GM12878 (cell line): Measurements from ENCODE around the gene ZBED4. TPM values are rescaled to one million over a fixed set of nuclear protein-coding genes. Genes with fewer than 3 reads are reported as not detected.

ENCODE experiments used
- ATAC-seq: fragments of 200-7000 bp; cut with Tn5 transposase; 3 replicates; pipeline ENCODE4 v1.9.1; 2020; ENCODE audit warnings: mild to moderate bottlenecking, moderate library complexity
- BruUV-seq: library from RNA; stranded (reverse); fragments of 400-500 nt; replicated peaks from 2 replicates; lab custom pipeline; 2021; lab: Mats Ljungman, UMichigan
- CTCF ChIA-PET: fragments of 300-600 bp; sonication (Branson Sonifier 250); formaldehyde crosslinking; extraction: SDS; loops from one replicate; lab custom pipeline; 2021; ENCODE audit warnings: inconsistent platforms; lab: Yijun Ruan, JAX
- POLR2A ChIA-PET: fragments of 350-600 bp; formaldehyde crosslinking; extraction: SDS; loops from one replicate; lab custom pipeline; 2021; ENCODE audit warnings: inconsistent platforms; lab: Charles Lee
- RAD21 ChIA-PET: fragments of 300-600 bp; sonication (Branson Sonifier 250); formaldehyde crosslinking; loops from one replicate; lab custom pipeline; 2023; ENCODE audit warnings: antibody characterized with exemption; ENCODE audit not compliant: unreplicated experiment; lab: Charles Lee
- SMC1A ChIA-PET: fragments of 300-600 bp; sonication (Branson Sonifier 250); formaldehyde crosslinking; loops from one replicate; lab custom pipeline; 2023; ENCODE audit not compliant: unreplicated experiment, uncharacterized antibody; lab: Charles Lee
- DNase-seq: peaks from one replicate; pipeline ENCODE4 v3.0.0-alpha.2; 2011; ENCODE audit warnings: low read depth, low spot score
- FAIRE-seq: peaks from 3 replicates; lab custom pipeline; 2011; peaks lifted over from hg19 to GRCh38; lab: Jason Lieb, UNC
- H2AFZ ChIP-seq: 2 replicates; pipeline ENCODE4 v1.6.0; 2011; ENCODE audit warnings: low read depth, low read length, control low read depth; ENCODE audit not compliant: control insufficient read depth
- H3K27ac ChIP-seq: 2 replicates; pipeline ENCODE4 v1.5.1; 2011; ENCODE audit warnings: control low read depth; ENCODE audit not compliant: control insufficient read depth, insufficient read depth
- H3K27me3 ChIP-seq, 2 experiments: replicated peaks in 1 of 2; 2 replicates each; pipeline versions ENCODE4 v1.6.0 to v1.6.1; 2011; ENCODE audit warnings: low read length in 1 of 2; ENCODE audit not compliant: control insufficient read depth in 2 of 2, insufficient read depth in 2 of 2
- H3K36me3 ChIP-seq, 2 experiments: 2 replicates each; pipeline ENCODE4 v1.5.1; 2011; ENCODE audit warnings: low read length in 1 of 2; ENCODE audit not compliant: control insufficient read depth in 2 of 2, insufficient read depth in 2 of 2
- H3K4me1 ChIP-seq: 2 replicates; pipeline ENCODE4 v1.6.1; 2011; ENCODE audit warnings: mild to moderate bottlenecking, low read length, moderate library complexity, mixed read lengths; ENCODE audit not compliant: control insufficient read depth, insufficient read depth
- H3K4me2 ChIP-seq: 2 replicates; pipeline ENCODE4 v1.6.0; 2011; ENCODE audit warnings: control low read depth; ENCODE audit not compliant: control insufficient read depth, insufficient read depth
- H3K4me3 ChIP-seq: fragments of 200-600 bp; sonication (generic); 2 replicates; pipeline ENCODE4 v1.5.1; 2016
- H3K79me2 ChIP-seq: 2 replicates; pipeline ENCODE4 v1.6.0; 2011; ENCODE audit warnings: low read length; ENCODE audit not compliant: control insufficient read depth, insufficient read depth
- H3K9ac ChIP-seq: 2 replicates; pipeline ENCODE4 v1.8.0; 2011; ENCODE audit warnings: low read length, control low read depth, mixed read lengths; ENCODE audit not compliant: control insufficient read depth, insufficient read depth
- H3K9me3 ChIP-seq: replicated peaks from 3 replicates; pipeline ENCODE4 v1.5.1; 2011; ENCODE audit warnings: mild to moderate bottlenecking, low read length; ENCODE audit not compliant: control insufficient read depth, insufficient read depth
- H4K20me1 ChIP-seq: 2 replicates; pipeline ENCODE4 v1.6.0; 2011; ENCODE audit not compliant: control insufficient read depth, insufficient read depth
- BCL11A ChIP-seq: IDR thresholded peaks from 2 replicates; pipeline ENCODE4 v1.6.1; 2011; ENCODE audit warnings: low read depth, low read length
- CHD4 ChIP-seq: fragments of 200-600 bp; sonication (generic); IDR thresholded peaks from 2 replicates; pipeline ENCODE4 v1.6.1; 2016; ENCODE audit warnings: mild to moderate bottlenecking
- CREB1 ChIP-seq: IDR thresholded peaks from 2 replicates; pipeline ENCODE4 v1.6.1; 2012; ENCODE audit warnings: low read depth, mild to moderate bottlenecking, inconsistent platforms
- ETV6 ChIP-seq, 2 experiments: fragments of 450-650 bp in 1 of 2; IDR thresholded peaks in 1 of 2; conservative IDR thresholded peaks in 1 of 2; 2 replicates each; pipeline ENCODE4 v1.6.1; 2014; ENCODE audit warnings: antibody characterized with exemption in 1 of 2, borderline replicate concordance in 1 of 2, low read depth in 1 of 2, mild to moderate bottlenecking in 1 of 2, moderate library complexity in 1 of 2
- FOXK2 ChIP-seq: fragments of 450-650 bp; IDR thresholded peaks from 2 replicates; pipeline ENCODE4 v1.6.1; 2017; ENCODE audit warnings: mild to moderate bottlenecking, moderate library complexity
- GABPA ChIP-seq: IDR thresholded peaks from 2 replicates; pipeline ENCODE4 v1.6.1; 2014; ENCODE audit warnings: antibody characterized with exemption, low read depth, mild to moderate bottlenecking, inconsistent platforms
- HCFC1 ChIP-seq: fragments of 150-350 bp; IDR thresholded peaks from 2 replicates; pipeline ENCODE4 v1.6.1; 2014; ENCODE audit warnings: low read length
- KDM1A ChIP-seq: fragments of 200-600 bp; sonication (generic); IDR thresholded peaks from 2 replicates; pipeline ENCODE4 v1.6.1; 2016; ENCODE audit warnings: borderline replicate concordance
- KLF5 ChIP-seq: fragments of 450-650 bp; IDR thresholded peaks from 2 replicates; pipeline ENCODE4 v1.6.1; 2014; ENCODE audit warnings: mild to moderate bottlenecking; ENCODE audit not compliant: partially characterized antibody
- MYB ChIP-seq: fragments of 150-350 bp; IDR thresholded peaks from 2 replicates; pipeline ENCODE4 v1.6.1; 2014; ENCODE audit warnings: mild to moderate bottlenecking, low read depth, low read length, borderline replicate concordance
- NRF1 ChIP-seq: conservative IDR thresholded peaks from 2 replicates; pipeline ENCODE4 v1.6.1; 2011; ENCODE audit warnings: mild to moderate bottlenecking, low read depth, low read length, improper control_type of control experiment
- RAD51 ChIP-seq: fragments of 450-650 bp; IDR thresholded peaks from 2 replicates; pipeline ENCODE4 v1.6.1; 2016; ENCODE audit warnings: moderate library complexity, mild to moderate bottlenecking, inconsistent platforms
- RUNX3 ChIP-seq: IDR thresholded peaks from 2 replicates; pipeline ENCODE4 v1.6.1; 2012; ENCODE audit warnings: low read length, inconsistent platforms
- SMAD1 ChIP-seq: fragments of 450-650 bp; IDR thresholded peaks from 2 replicates; pipeline ENCODE4 v1.6.1; 2018; ENCODE audit warnings: mild to moderate bottlenecking, low read depth; ENCODE audit not compliant: partially characterized antibody
- TARDBP ChIP-seq: IDR thresholded peaks from 2 replicates; pipeline ENCODE4 v1.6.1; 2016; ENCODE audit warnings: borderline replicate concordance
- TCF12 ChIP-seq: IDR thresholded peaks from 2 replicates; pipeline ENCODE4 v1.6.1; 2011; ENCODE audit warnings: low read depth, mild to moderate bottlenecking, low read length
- YY1 ChIP-seq: IDR thresholded peaks from 2 replicates; pipeline ENCODE4 v1.6.1; 2011; ENCODE audit warnings: low read depth, mild to moderate bottlenecking, low read length
- ZNF207 ChIP-seq: fragments of 450-650 bp; IDR thresholded peaks from 2 replicates; pipeline ENCODE4 v1.6.1; 2014; ENCODE audit warnings: antibody characterized with exemption, mild to moderate bottlenecking, borderline replicate concordance
- ZNF622 ChIP-seq: fragments of 450-650 bp; IDR thresholded peaks from 2 replicates; pipeline ENCODE4 v1.6.1; 2017; ENCODE audit warnings: mild to moderate bottlenecking, inconsistent platforms
- ZSCAN29 ChIP-seq: fragments of 450-650 bp; IDR thresholded peaks from 2 replicates; pipeline ENCODE4 v1.6.1; 2017; ENCODE audit warnings: mild to moderate bottlenecking, moderate library complexity
- WGBS: methylation state at CpG from one replicate; pipeline ENCODE4 v1.1.6; 2016; ENCODE audit warnings: low lambda C conversion rate; ENCODE audit not compliant: insufficient replicate concordance, insufficient coverage; ENCODE audit errors: missing lambda C conversion rate; 5-methylcytosine and 5-hydroxymethylcytosine counted together
- in situ Hi-C: fragments of 300-500 bp; cut with MboI; formaldehyde crosslinking; loops from 9 replicates; pipeline ENCODE4 v1.14.3; 2018; ENCODE audit warnings: mixed read lengths
- intact Hi-C: fragments of 100-400 bp; cut with micrococcal nuclease; formaldehyde crosslinking; loops from one replicate; pipeline ENCODE4 v1.14.2; 2022; ENCODE audit not compliant: unreplicated experiment
- polyA plus RNA-seq, 11 experiments: library from polyadenylated mRNA; depleted of rRNA in 4 of 11; unstranded in 6 of 11; stranded (reverse) in 5 of 11; fragments of >200 nt; fragmentation: Nextera tagmentation in 4 of 11; fragmentation: Illumina TruSeq in 1 of 11; extraction: Ambion mirVana in 4 of 11; extraction: Trizol in 1 of 11; gene quantifications; 1 replicate in 1 of 11; 2 replicates in 10 of 11; pipeline versions ENCODE4 v1.2.1 to v1.2.3, GENCODE V29; 2011 to 2016; ENCODE audit warnings: inconsistent platforms in 2 of 11, missing spikeins in 2 of 11, low read depth in 1 of 11
- total RNA-seq, 4 experiments: library from RNA; depleted of rRNA in 3 of 4; stranded (reverse); fragments of >200 nt in 3 of 4; fragmentation: Illumina TruSeq in 1 of 4; extraction: Trizol in 1 of 4; gene quantifications; 2 replicates each; pipeline versions ENCODE4 v1.2.1 to v1.2.3, GENCODE V29; 2013 to 2021
- TF ChIP-seq, protein P1 (sequence below): IDR thresholded peaks from 2 replicates; pipeline ENCODE4 v1.6.1; 2012; ENCODE audit warnings: low read depth, low read length, improper control_type of control experiment
- TF ChIP-seq, protein P2 (sequence below): IDR thresholded peaks from 2 replicates; pipeline ENCODE4 v1.6.1; 2012; ENCODE audit warnings: low read depth, low read length, improper control_type of control experiment

Gene ZBED4
- total and polyA plus RNA-seq, 10 of the 15 experiments (the other 5 are each of a cell fraction or from before 2014, with no cell fraction given), result 2.3 to 21.6 (median 12.8) TPM

DNA sequence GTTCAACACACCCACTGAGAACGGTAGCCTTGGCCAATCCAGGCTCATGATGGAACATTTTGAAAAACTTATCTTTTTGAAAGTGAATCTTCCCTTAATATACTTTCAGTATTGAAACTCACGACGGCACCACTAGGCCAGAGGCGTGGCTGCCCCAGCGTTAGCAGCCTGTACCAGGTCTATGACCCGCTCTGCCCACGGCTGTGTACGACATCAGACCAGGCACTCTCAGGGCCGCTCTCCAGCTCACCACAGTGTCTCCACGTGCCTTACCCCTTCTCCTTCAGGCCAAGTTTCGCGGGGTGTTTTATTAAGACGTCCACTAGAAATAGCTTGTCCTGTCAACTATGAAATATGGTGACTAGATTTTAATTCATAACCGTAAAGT lies 33.4 kb downstream of the ZBED4 start (continued):
- TF ChIP-seq, protein P1, sequence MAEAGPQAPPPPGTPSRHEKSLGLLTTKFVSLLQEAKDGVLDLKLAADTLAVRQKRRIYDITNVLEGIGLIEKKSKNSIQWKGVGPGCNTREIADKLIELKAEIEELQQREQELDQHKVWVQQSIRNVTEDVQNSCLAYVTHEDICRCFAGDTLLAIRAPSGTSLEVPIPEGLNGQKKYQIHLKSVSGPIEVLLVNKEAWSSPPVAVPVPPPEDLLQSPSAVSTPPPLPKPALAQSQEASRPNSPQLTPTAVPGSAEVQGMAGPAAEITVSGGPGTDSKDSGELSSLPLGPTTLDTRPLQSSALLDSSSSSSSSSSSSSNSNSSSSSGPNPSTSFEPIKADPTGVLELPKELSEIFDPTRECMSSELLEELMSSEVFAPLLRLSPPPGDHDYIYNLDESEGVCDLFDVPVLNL, result no peak
- TF ChIP-seq ZNF622 (no peak), CREB1 (no peak)

DNA sequence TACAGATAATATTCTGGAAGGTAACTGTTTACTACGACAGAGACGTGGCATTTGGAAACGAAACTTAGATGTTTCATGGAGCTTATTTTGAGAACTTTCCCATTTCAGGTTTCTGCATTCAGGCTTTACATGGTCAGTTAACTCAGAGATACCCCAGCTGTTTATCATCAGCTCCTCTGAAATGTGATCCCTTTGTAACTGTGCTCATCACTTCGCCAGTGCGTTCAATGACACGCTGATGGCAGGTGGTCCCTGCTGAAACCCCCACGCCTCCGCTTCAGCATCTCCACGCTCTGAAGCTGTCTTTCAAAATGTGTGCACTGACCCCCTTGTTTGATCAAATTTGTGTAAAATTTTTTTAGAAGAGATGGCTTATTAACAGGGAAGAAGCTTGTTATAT lies 34.1 kb downstream of the ZBED4 start:
- TF ChIP-seq ZSCAN29 (no peak), CHD4 (no peak), HCFC1 (no peak), ZNF207 (no peak), ZNF622 (no peak), BCL11A (no peak), ETV6 (conservative IDR thresholded peaks at IDR 0.05 in 1 of 2, IDR thresholded peaks at IDR 0.05 in 1 of 2; ENCODE audit: borderline replicate concordance in 1 of 2, low read depth in 1 of 2) (no peak), NRF1 (no peak), FOXK2 (no peak), TARDBP (no peak), GABPA (no peak), RUNX3 (no peak), MYB (no peak), TCF12 (no peak), SMAD1 (no peak), KDM1A (no peak), RAD51 (no peak), KLF5 (no peak), YY1 (no peak)
- TF ChIP-seq, protein P2, sequence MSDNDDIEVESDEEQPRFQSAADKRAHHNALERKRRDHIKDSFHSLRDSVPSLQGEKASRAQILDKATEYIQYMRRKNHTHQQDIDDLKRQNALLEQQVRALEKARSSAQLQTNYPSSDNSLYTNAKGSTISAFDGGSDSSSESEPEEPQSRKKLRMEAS, result no peak
- Histone ChIP-seq H3K9me3 (peaks cover 2% of the 10 kb centered on the region; the same call in 1 of the 3 replicates), H3K79me2 (peaks cover 12% of the 10 kb centered on the region), H3K27me3 (no peaks in the 10 kb centered on the region), H3K36me3 (peaks cover 40 to 54% of the 10 kb centered on the region in 2 experiments), H3K4me1 (no peaks in the 10 kb centered on the region; the same call in 1 of the 2 replicates), H2AFZ (no peak overlapping the region), H3K4me2 (no peak overlapping the region), H3K27ac (no peak overlapping the region), H3K4me3 (no peak overlapping the region), H3K9ac (no peak overlapping the region), H4K20me1 (no peaks in the 10 kb centered on the region)
- ChIA-PET SMC1A (no interaction called here), POLR2A (no interaction called here), CTCF (no interaction called here), RAD21 (no interaction called here)
- DNase-seq (no peak), ATAC-seq (no peak), FAIRE-seq (no peak)
- no TSS peak for BruUV-seq
- WGBS, result 98% methylated on average over 9 of the region's 9 CpGs
- in situ Hi-C loops, result no loop called here
- intact Hi-C loops, result no loop called here
